Heart left ventricle (tissue), 13 donors: ENCODE measurements around the gene CACNG7.

Source experiments
- CTCF ChIP-seq, 12 donors: fragments of 200-600 bp; sonication (generic) in 4 of 12; IDR thresholded peaks; one replicate each; pipeline versions ENCODE4 v1.5.0 to v1.8.0; 2018 to 2022; ENCODE audit warnings: antibody characterized with exemption in 12 of 12, mild to moderate bottlenecking in 5 of 12
- POLR2A ChIP-seq, 2 donors: fragments of 450-650 bp; IDR thresholded peaks; one replicate each; pipeline ENCODE4 v1.6.1; 2017; ENCODE audit warnings: antibody characterized with exemption in 2 of 2, mild to moderate bottlenecking in 2 of 2, moderate library complexity in 2 of 2
- donor health status: ischemic (EF 13 %, LVEDD 7.1; RV severe dilation, severe dysfunction).
- donor health status: DM: no; HTN: yes; CAD: no.
- donor health status: DM: no; HTN: no; CAD: no.
- donor health status: ischemic (EF 25% LVEDD 6.9; RV normal size, moderate dysfunction).
- donor health status: ischemic (EF 25% LVEDD 5.7; RV mildly dilated, moderate dysfunction).
- donor health status: ischemic (EF 35%, LVEDD 5.7; RV mildly dilated, moderate dysfunction).
- donor health status: nonischemic (EF 11% LVEDD 7.7; RV severe dilation, severe dysfunction).
- donor health status: DM: yes; HTN: yes; CAD: no.
- donor health status: PGD.
- donor health status: ischemic (EF 29% LVEDD 5.4; RV normal size, mild dysfunction).
- donor health status: nonischemic (EF 23%, LVEDD 6.1; RV moderate dilation, normal function).

- TF ChIP-seq CTCF (IDR thresholded peaks at IDR 0.05) (peak in 2 of 12 donors; percentile 8 to 15), POLR2A (IDR thresholded peaks at IDR 0.05) (peak in 1 of 2 donors; percentile 54)
These were observed 42.9 kb upstream of the CACNG7 start for GRCh38 chr19:53865918-53866864.
